HG03575 (cell line): ENCODE results near the gene TVP23C.
"Not testable (repeated sequence)": the region's sequence is repeated elsewhere in the genome, so short reads cannot be mapped to it uniquely, and the experiment has no call there.

Source experiments
- ATAC-seq: cut with Tn5 transposase; IDR thresholded peaks from one replicate; pipeline ENCODE4 v1.9.1; 2021; ENCODE audit not compliant: unreplicated experiment, insufficient number of reproducible peaks, low FRiP score; ENCODE audit errors: extremely low read depth

Gene TVP23C

DNA sequence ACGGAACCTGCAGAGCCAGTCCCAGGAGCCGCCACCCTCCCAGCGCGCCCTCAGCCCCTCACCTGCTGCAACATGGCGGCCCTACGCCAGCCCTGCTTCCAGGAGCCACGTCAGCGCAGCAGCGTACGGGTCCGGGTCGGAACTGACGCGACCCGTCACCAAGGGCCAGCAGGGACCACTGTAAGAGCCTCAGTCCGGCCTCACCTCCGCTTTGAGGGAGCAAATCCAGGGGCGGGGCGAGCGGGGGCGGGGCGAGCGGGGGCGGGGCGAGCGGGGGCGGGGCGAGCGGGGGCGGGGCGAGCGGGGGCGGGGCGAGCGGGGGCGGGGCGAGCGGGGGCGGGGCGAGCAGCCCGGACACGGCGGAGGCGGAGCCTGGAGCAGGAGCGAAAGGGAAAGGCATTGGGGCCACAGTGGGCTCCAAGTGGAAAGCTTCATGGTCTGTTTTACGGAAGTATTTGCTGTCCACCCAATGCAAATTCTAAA lies at the start of gene TVP23C:
TSS of gene TVP23C (minus strand) at position 109 of the 483 bp plus-strand sequence. CDS start at position 74, 35 bp downstream.
- ATAC-seq, result not testable (repeated sequence)

DNA sequence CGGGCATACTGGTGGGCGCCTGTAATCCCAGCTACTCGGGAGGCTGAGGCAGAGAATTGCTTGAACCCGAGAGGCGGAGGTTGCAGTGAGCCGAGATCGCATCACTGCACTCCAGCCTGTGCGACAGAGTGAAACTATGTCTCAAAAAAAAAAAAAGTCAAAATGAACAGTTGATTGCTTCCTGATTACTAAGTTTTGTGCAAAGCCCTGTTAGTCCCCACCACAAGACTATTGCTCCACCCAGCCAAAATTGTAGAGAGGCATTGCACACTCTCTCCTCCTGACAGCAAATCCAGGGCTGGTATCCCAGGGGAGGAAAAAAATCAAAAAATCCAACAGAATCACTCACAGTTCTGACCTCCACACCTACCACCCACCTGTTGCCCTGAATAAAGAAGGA lies 29.7 kb upstream of the TVP23C start:
- ATAC-seq, result not testable (repeated sequence)

DNA sequence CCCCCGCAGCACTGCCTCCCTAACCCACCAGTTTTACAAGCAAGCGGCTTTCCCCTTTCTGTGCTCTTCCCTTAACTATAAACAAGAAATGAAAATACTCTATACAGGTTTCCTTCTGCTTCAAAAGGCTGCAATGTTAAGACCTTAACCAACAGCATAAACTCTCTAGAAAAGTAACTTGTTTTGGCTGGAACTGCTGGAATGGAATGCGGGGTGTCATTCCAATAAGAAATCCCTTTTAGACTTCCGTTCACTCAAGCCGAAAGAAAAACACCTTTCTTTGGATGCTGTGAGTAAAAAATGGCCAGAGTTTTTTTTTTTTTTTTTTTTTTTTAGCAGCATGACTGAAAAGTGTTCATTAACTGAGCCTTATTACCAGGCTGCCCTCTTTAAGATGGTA lies 28.7 kb upstream of the TVP23C start:
- not testable (repeated sequence) for ATAC-seq

GRCh38 chr17:15590844-15591243 lies 27.6 kb upstream of the TVP23C start:
- not testable (repeated sequence) for ATAC-seq

- not testable (repeated sequence) for ATAC-seq
Measured at GRCh38 chr17:15589544-15590536, 26.6 kb upstream of the TVP23C start.

DNA sequence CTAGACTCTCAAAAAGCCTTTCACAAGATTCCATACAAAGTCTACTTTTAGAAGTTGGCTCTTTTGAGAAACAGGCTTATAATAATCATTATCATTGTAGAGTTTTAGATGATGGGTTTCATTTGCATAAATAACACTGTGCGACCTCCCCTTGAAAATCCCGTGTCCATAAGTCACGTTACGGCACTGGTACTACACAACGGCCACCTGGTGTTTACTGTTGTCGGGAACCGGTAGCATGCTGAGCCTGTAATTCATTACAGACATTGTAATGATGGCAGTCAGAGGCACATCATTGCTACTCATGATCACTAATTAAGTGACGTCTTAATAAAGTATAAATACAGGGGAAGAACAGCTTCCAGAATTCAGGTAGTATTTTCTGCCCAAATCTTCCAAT lies 24.7 kb upstream of the TVP23C start:
- ATAC-seq, result not testable (repeated sequence)

- not testable (repeated sequence) for ATAC-seq
Measured at GRCh38 chr17:15583313-15583712, 20.0 kb upstream of the TVP23C start.

DNA sequence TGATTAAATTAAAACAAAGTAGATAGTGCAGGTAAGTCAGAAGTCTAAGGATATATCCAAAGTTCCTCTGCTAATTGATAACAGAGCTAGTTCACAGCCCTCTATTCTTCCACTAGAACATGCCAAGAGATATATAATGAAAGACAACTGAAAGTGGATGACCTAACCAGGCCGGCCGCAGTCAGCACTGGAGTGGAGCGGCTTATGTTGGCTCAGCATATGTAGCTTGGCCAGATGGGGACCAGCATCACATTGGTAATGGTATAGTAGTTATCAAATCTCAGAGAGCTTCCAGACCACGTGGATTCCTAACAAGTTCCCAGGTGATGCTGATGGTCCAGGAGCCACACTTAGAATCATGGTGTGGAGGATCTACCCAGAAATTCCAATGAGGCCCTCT lies 18.2 kb upstream of the TVP23C start:
- not testable (repeated sequence) for ATAC-seq

DNA sequence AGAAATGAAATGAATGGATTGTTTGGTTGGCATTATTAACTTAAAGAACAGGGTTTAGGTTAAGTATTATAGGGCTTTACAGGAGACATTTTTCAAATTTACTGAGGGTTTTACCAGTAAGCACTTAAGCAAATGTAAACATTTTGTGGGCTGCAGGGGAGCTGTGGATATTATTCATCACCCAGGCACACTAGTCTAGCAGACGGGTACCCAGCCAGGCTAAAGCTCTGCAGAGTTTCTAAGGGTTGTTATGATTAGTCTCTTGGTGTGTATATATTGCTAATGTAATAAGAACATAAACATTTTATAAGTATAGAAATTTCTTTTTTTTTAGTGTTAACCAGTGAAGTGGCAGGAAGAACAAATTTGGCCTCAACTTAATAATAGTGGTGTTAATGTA lies 13.6 kb upstream of the TVP23C start:
- not testable (repeated sequence) for ATAC-seq

- not testable (repeated sequence) for ATAC-seq
Measured at GRCh38 chr17:15574660-15575059, 11.4 kb upstream of the TVP23C start.

DNA sequence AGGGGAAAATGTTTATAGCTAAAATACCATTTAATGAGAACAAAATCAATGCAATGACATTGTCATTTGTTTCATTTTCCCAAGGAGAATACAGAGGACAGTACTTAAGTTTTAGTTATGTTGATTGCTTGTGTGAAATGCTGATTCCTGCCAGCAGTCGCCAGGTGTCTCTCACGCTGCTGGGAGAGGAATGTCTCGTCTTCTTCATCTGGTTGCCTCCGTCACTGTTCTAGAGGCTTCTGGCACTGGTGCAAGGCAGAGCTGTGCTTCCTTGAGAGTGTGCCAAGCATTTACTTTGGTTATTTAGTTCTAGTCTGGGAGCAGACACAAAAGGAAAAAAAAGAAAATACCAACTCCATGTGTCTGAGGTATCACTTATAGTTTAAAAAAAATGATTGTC lies 10.6 kb upstream of the TVP23C start:
- ATAC-seq, result not testable (repeated sequence)

- not testable (repeated sequence) for ATAC-seq
Measured at GRCh38 chr17:15562613-15563374, 489 bp downstream of the TVP23C start.

GRCh38 chr17:15561439-15561838 lies 1.8 kb downstream of the TVP23C start:
- not testable (repeated sequence) for ATAC-seq

DNA sequence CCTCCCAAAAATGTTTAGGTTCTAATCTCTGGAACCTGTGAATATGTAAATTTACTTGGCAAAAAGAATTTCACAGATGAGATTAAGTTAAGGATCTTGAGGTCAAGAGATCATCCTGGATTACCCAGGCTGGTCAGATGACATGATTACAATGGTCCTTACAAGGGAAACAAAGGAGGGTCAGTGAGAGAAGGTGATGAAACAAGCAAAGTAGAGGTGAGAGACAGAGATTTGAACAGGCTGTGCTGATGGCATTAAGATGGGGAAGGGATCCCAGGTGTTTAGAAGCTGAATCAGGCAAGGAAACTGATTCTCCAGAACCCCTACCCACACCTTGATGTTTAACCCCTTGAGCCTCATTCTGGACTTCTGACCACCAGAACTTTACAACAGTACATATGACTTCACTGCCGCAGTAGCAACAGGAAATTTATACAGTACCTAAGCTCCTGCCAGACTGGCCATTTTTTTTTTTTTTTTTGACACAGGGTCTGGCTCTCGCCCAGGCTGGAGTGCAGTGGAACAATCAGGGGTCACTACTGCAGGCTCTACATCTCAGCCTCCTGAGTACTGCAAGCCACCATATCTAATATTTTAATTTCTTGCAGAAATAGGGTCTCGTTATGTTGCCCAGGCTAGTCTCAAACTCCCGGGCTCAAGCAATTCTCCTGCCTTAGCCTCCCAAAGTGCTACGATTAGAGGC lies 4.7 kb downstream of the TVP23C start:
- not testable (repeated sequence) for ATAC-seq

DNA sequence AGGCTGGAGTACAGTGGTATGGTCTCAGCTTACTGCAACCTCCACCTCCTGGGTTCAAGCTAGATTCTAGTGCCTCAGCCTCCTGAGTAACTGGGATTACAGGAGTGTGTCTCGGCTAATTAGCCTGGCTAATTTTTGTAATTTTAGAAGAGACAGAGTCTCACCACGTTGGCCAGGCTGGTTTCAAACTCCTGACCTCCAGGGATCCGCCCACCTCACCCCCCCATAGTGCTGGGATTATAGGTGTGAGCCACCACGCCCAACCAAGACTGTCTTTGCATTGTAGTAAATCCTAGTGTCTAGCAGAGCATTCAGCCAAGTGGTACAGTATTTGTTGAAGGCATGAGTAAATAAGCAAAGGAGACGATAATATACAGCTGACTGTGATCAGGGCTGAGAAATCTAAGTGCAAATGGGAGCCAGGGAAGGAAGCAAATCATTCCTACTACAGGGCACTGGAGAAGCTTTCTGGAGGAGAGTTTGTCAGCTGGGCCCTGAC lies 5.9 kb downstream of the TVP23C start:
- ATAC-seq, result not testable (repeated sequence)

- ATAC-seq, result not testable (repeated sequence)
Measured at GRCh38 chr17:15552932-15553331, 10.4 kb downstream of the TVP23C start.

GRCh38 chr17:15549552-15549951 lies 13.7 kb downstream of the TVP23C start:
- not testable (repeated sequence) for ATAC-seq

DNA sequence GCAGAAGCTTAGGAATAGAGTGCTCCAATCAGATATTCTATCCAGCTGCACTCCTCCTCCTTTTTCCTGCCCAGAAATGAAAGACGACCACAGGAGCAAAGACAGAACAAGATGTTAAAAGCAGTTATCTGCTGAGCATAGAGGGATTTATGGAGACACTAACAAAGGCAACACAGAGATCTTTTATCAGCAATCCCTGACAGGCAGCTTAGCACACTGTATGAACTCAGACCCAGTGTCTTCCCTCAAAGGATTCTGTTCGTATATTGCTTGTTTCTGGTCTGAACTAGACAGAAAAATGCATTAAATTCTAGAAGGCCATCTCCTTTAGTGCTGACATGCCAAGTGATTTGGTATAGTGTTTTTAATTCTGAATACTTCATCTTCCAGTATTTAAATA lies 16.7 kb downstream of the TVP23C start:
- ATAC-seq, result not testable (repeated sequence)
